HL-60 (cell line): ENCODE measurements around the gene CEP78.

Experiments used
- GABPA ChIP-seq: IDR thresholded peaks from 2 replicates; pipeline ENCODE4 v1.6.1; 2012; ENCODE audit warnings: low read depth
- POLR2AphosphoS5 ChIP-seq: IDR thresholded peaks from 2 replicates; pipeline ENCODE4 v1.6.1; 2012; ENCODE audit warnings: low read depth
- SPI1 ChIP-seq: IDR thresholded peaks from 2 replicates; pipeline ENCODE4 v1.6.1; 2012; ENCODE audit warnings: low read depth, mild to moderate bottlenecking, borderline replicate concordance
- TF ChIP-seq, protein P1 (sequence below): IDR thresholded peaks from one replicate; pipeline ENCODE4 v1.5.1; 2011; ENCODE audit warnings: low read length, control low read depth, inconsistent platforms; ENCODE audit not compliant: insufficient read depth
- TF ChIP-seq, protein P2 (sequence below): IDR thresholded peaks from 2 replicates; pipeline ENCODE4 v1.6.1; 2012; ENCODE audit warnings: low read depth; ENCODE audit not compliant: insufficient replicate concordance

DNA sequence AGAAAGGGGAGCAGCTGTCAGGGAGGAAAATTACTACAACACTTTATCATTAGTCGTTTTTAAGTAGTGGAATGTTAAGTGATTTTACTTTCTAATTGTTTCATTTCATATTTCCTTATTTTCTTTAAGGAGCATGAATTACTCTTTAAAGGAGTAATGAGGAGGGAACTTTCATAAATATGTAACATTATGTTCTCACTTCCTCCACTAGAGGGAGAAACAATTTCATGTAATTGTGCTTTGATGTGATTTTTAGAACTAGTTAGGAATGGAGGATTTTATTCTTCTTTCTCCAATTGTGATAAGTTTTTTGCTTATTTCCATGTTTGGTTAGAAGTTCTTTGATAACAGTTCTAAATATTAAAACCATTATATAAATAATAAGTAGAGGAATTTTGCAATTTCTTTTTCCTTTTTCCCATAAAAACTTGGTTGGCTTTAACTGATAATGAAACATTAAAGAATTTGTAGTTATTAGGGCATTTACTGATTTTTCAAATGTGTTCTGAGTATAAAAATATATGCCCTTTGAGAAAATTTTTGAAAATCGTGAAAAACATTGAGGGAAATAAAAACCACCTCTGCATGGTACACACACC is 25.6 kb downstream of the CEP78 start:
- TF ChIP-seq, protein P1, sequence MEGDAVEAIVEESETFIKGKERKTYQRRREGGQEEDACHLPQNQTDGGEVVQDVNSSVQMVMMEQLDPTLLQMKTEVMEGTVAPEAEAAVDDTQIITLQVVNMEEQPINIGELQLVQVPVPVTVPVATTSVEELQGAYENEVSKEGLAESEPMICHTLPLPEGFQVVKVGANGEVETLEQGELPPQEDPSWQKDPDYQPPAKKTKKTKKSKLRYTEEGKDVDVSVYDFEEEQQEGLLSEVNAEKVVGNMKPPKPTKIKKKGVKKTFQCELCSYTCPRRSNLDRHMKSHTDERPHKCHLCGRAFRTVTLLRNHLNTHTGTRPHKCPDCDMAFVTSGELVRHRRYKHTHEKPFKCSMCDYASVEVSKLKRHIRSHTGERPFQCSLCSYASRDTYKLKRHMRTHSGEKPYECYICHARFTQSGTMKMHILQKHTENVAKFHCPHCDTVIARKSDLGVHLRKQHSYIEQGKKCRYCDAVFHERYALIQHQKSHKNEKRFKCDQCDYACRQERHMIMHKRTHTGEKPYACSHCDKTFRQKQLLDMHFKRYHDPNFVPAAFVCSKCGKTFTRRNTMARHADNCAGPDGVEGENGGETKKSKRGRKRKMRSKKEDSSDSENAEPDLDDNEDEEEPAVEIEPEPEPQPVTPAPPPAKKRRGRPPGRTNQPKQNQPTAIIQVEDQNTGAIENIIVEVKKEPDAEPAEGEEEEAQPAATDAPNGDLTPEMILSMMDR = peak; percentile 33
- TF ChIP-seq, protein P2, sequence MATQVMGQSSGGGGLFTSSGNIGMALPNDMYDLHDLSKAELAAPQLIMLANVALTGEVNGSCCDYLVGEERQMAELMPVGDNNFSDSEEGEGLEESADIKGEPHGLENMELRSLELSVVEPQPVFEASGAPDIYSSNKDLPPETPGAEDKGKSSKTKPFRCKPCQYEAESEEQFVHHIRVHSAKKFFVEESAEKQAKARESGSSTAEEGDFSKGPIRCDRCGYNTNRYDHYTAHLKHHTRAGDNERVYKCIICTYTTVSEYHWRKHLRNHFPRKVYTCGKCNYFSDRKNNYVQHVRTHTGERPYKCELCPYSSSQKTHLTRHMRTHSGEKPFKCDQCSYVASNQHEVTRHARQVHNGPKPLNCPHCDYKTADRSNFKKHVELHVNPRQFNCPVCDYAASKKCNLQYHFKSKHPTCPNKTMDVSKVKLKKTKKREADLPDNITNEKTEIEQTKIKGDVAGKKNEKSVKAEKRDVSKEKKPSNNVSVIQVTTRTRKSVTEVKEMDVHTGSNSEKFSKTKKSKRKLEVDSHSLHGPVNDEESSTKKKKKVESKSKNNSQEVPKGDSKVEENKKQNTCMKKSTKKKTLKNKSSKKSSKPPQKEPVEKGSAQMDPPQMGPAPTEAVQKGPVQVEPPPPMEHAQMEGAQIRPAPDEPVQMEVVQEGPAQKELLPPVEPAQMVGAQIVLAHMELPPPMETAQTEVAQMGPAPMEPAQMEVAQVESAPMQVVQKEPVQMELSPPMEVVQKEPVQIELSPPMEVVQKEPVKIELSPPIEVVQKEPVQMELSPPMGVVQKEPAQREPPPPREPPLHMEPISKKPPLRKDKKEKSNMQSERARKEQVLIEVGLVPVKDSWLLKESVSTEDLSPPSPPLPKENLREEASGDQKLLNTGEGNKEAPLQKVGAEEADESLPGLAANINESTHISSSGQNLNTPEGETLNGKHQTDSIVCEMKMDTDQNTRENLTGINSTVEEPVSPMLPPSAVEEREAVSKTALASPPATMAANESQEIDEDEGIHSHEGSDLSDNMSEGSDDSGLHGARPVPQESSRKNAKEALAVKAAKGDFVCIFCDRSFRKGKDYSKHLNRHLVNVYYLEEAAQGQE = no peak
- TF ChIP-seq POLR2AphosphoS5 (no peak), GABPA (no peak), SPI1 (no peak)
